GM18858 (cell line): Measurements from ENCODE around the gene MRC1.

Experiments
- ATAC-seq: cut with Tn5 transposase; IDR thresholded peaks from one replicate; pipeline ENCODE4 v1.9.1; 2021; ENCODE audit not compliant: unreplicated experiment

MRC1 gene

DNA sequence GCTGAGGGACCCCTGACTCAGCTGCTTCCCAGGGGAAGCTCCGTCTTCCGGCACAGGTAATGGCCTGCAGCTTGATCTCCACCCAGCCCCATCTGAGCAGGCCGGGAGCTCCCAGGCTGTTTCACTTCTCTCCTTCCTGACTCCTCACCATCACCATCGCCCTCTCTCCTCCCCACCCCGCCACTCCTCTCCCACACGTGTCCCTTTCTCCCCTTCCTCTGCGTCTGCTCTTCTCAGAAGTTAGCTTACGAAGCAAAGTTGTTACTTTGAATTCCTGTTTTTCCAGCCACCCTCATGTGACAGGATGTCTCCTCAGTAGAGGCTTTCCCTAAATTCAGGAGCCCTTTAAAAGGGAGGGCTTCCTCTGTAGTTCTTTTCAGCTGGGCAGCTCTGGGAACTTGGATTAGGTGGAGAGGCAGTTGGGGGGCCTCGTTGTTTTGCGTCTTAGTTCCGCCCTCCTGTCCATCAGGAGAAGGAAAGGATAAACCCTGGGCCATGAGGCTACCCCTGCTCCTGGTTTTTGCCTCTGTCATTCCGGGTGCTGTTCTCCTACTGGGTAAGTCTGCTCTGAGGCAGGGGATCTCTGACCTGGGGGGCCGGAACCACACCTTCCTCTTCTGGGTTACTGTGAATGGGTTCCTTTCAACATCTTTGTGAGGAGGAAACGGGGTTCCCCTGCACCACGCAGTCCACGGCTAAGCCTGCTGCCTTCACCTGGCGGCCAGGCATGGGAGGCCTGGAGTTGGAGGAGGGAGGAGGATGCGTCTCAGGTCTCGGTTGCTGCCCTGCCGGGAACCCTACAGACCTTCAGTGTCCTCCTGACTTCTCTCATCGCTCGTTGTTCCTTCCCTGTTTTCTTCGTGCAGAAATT lies at the start of gene MRC1:
MRC1 (plus strand) TSS at position 378 of the 871 bp plus-strand sequence; CDS start at position 496, 118 bp downstream.
- ATAC-seq = no peak

DNA sequence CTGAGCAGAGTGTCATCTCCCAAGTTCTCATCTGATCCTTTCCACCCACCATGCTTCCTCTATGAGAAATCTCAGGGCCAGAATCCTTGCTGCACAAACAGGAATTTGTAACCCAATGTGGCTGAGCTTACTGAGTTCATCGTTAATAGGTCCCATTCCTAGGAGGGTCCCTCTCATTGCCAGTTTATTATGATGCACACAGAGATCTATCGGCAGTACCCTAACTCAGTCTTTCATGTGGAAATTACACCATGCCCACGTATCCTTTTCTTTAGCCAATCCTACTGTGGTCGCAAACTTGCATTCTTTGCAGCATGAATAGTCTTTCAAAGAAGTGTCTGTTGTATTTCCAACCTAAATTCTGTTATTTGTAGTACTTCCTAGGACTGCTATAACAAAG lies 45.0 kb upstream of the MRC1 start:
- ATAC-seq = no peak

DNA sequence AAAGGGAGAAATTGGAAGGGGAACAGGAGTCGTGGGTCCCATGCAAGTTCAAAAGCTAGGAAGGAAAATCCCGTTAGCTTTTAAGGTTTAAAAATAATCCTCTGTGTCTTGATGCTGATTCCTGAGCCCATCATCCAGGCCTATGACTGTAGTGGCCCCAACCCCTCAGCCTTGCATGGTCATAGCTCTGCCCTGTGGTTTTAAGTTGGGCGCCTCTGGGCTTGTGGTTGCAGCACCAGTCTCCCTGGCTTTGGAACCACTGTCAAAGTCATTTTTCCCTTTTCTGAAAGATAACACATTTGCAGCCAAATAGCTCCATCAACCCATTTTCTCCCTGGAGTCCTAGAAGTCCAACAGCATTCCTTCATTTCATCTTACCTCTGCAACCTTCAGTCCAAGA lies 43.5 kb upstream of the MRC1 start:
- no peak for ATAC-seq

DNA sequence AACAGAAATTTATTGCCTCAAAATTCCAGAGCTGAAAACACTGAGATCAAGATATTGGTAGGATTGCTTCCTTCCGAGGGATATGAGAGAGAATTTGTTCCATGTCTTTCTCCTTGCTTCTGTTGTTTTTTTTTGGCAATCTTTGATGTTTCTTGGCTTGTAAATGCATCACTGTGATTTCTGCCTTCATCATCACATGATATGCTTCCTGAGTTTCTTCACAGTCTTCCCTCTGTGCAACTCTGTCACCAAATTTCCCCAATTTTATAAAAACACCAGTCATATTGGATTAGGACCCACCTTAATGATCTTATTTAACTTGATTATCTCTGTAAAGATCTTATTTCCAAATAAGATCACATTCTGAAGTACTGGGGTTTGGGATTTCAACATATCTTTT lies 42.4 kb upstream of the MRC1 start:
- ATAC-seq = no peak

DNA sequence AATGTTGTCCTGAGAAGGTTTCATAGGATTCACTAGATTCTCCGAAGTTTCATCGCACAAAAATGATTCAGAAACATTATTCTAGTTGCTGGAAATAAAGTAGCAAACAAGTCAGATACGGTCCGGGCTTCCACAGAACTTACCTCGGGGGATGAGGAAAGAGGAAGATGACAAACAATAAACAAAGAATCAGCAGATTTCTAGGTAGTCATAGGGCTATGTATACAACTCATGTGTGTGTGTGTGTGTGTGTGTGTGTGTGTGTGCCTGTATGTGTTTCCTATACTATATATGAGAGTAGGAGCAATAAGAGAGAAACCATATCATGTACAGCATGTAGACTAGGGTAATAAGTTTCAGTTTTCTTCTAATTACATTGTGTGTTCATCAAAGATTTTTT lies 40.7 kb upstream of the MRC1 start:
- ATAC-seq = no peak

DNA sequence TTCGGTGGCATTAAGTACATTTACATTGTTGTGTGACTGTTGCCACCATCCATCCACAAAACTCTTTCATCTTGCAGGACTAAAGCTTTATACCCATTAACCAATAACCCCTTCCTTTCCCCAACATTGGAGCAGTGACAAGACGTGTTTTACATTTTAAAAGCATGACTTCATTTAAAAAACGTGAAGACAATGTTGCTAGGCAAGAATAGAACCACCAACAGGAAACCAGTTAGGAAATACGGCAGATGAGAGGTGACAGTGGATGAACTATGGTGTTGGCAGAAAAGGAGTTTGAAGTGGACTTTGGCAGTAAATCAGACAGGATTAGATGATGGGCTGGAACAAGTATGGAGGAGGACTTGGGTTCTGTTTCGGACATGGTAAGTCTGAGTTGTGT lies 40.2 kb upstream of the MRC1 start:
- no peak for ATAC-seq

DNA sequence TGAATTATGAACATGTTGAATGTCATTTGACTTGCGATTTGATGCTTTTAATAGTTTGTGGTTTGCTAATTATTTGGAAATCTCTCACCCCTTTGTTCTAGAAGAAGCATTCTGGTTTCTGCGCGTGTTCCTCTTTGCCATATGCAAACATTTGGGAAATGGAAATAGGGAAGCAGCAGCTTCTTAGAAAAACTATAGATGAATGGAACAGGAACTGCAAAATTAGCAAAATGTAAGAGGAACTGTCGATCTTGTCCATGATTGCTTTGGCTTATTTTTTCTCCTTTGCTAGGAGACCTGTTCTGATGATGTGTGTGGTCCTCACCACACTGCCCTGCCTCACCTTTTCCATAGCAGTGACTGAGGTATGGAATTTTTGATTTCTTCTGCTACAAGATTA lies 38.1 kb upstream of the MRC1 start:
- ATAC-seq = no peak

DNA sequence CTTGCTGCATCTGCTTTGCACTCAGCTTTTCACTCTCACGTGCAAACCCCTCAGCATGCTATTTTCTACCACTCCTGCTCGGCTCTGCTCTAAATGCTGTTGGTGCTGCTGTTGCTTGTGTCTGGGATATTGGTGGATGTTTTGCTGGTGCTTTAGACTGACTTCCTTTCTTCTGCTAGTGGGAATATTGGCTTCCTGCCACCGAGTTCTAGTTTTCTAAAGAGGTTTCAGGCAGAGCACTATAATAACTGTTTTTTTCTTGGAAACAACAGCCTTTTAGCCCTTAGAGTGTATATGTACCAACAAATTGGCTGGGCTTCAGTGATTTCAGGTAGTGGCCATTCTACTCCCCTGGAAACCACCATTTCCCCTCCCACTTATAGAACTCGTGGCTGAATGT lies 29.4 kb upstream of the MRC1 start:
- no peak for ATAC-seq

DNA sequence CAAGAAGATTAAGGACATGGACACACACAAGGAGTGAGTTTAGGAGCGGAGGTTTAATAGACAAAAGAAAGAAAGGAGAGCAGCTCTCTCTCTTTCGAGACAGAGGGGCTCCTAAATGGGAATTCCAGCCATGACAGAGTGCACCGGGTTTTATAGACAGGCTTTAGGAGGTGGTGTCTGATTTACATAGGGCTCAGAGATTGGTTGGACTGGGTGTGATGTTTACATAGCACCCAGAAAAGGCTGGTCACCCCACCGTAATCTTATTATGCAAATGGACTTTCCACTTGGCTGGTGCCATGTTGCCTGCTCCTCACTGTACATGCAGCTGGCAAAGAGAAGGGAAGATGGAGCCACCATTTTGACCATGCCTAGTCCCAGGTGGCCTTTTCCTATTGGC lies 28.4 kb upstream of the MRC1 start:
- ATAC-seq = no peak

DNA sequence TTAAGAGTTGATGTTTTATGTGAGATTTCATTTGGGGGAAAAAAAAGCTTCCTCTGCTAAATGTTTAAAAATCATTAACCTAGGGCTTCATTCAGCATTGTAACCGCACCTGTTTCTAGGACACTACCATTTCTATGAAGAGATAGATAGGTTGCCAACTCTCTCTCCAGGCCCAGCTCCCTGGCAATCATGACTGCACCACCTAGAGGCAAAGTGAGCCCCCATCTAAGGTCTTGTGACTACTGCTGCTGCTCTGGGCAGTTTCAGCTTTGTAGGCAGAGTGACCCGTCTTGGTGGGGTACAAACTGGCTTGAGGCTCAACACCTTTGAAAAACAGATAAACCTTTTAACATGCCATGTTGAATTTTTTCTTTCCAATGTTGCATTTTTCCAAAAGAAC lies 27.3 kb upstream of the MRC1 start:
- no peak for ATAC-seq

DNA sequence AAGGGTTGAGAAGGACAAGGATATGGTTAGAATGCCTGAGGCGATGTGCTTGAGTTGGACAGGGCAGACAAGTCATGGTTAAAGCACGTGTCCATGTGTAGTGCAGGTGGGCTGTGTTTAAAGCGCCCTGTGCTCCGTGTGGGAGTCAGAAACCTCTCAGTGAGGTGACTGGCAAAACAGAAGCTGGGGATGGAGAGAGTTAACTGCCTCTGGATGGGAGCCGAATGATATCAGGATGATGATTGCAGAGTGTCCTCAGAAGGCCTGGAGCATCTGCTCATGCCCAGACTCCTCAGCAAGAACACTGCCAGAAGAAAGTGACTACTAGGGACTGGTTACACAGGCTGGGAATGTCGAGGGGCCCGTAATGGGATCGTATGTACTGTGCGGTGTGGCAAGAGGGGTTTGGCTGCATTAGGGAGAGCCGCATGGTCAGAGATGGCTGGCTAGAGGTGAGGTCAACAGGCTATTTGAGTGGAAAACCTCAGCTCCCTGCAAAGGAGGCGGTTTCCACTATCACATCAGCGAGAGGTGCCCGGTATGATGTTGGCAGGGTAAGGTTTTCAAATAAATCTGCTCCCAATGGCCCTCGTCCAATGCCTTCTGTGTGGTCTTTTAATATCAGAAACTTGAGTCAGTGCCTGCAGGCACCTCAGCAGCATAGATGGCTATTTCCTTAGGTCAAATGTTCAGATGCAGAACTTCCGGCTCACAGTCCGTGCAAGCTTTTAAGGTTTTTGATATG lies 26.1 kb upstream of the MRC1 start:
- no peak for ATAC-seq

DNA sequence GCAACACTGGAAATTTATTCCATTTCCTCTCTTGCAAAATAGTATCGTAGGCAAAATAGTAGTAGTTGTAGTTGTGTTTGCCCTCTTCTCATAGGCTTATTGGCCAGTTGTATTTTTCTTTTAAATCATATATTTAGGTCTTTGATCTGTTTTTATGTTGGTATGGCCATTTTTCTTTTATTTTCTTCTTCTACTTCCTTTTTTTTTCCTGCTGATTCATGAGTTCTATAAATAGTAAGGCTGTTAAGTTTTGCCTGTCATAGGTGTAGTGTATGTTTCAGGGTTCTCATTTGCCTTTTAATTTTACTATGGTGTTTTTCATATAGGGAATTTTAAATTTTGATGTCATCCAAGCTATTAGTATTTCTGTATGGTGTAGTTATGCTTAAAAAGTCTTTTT lies 25.4 kb upstream of the MRC1 start:
- ATAC-seq = no peak

DNA sequence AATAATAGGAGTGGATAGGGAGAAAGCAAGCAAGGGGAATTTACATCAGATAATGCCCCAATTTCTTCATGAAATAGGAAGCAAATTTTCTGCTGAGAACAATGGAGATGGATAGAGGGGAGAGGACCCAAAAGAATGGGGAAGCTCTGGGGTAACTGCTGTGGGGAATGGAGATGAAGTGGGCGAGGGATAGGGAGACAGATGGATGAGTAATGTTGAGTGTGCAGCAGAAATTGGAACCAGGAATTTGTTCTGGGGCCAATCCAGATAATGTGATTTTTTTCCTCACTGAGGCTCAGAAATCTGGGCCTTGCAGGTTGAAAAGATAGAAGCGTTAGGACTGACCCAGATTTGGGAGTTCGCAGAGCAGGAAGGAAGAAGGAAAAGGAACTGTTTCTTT lies 24.5 kb upstream of the MRC1 start:
- ATAC-seq = no peak

DNA sequence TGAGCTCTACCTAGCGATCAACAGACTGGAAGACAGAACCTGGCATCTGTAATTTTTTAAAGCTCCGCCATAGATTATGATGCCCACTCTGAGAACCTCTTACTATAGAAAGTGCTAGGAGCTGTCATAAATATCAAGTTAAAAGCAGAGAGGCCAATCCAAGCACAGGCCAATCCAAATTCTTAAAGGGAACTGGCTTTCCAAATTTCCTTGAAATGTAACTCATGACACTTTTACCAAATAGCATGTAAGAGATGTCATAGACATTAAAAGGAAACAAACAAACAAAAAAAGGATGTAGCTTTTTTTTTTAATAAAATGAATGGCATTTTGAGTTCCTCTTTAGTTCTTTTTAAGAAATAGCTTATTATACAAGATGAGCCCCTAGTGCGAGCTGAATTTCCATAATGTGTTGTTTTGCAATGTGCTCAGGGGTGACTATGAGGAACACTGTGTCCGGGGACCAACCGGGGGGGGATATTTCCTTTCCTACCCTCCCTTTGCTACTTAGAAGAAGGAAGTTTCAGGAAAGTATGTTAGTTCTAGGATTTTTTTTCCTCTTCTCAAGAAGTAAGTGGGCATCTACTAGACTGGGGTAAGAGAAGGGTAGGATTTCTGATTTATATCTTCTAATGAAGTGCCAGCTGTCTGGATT lies 23.7 kb upstream of the MRC1 start:
- no peak for ATAC-seq

DNA sequence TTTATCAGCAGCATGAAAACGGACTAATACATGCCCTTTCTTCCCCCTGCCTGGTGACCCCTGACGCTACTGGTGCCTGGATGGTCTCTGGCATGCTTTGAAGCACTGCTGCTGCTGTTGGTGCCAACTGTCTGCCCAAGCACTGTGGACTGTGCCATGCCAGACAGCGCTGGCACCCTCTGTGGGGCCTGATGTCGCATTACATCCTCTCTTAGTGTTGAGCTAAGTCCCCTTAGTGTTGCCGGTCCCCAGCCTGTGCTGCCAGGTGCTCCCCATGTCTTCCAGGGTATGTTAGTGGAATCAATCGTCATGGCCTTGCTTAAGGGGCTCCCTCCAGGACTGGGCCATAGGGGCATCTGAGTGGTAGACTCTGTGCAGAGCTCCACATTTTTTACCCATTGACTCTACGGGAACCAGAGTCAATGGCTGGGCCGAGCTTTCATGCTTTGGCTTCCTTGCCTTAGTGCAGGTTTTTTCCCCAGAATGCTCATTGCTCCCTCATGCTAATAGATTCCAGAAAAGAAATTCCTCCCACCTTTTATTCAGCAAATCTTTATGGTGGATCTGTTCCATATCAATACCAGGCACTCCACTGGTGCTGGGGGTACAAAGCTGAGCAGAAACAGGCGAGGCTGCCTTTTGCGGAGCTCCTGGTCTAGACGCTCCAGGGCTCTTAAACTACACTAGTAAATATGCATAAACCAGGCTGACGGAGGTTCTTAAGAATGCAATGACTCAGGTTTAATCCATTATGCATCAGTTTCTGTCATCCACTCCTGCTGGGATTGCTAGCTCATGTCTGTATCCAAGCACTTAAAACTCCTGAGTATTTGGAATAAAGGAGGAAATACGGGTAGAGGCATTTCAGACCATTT lies 21.8 kb upstream of the MRC1 start:
- ATAC-seq = no peak

DNA sequence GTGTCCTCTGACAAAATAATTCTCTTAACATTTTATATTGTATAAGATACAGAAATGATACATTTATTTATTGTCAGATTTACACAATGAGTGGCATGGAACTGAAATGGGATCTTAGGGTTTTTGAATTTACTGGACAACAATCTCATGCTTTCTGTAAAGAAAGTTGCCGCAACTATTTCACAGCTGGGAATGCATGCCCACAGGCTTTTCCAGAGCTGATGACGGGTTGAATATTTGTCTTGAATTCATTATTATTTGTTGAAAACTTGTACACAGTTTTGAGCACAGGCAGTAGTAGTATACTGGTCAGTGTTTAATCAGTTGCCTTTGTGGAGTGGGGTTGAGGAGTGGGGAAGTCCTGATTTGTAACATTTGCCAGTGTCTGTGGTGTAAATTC lies 20.5 kb upstream of the MRC1 start:
- no peak for ATAC-seq

DNA sequence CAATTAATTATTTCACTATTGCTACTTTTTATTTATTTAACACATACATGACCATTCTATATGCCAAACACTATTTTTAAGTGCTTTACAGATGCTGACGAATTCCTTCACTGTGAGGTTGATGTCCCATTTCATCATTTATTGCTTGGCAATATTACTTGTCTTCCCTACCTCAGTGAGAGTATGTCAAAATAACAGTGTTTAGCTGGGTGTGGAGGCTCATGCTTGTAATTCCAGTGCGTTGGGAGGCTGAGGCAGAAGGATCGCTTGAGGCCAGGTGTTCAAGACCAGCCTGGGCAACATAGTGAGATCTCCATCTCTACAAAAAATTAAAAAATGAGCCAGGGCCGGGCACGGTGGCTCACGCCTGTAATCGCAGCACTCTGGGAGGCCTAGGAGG lies 19.8 kb upstream of the MRC1 start:
- no peak for ATAC-seq

DNA sequence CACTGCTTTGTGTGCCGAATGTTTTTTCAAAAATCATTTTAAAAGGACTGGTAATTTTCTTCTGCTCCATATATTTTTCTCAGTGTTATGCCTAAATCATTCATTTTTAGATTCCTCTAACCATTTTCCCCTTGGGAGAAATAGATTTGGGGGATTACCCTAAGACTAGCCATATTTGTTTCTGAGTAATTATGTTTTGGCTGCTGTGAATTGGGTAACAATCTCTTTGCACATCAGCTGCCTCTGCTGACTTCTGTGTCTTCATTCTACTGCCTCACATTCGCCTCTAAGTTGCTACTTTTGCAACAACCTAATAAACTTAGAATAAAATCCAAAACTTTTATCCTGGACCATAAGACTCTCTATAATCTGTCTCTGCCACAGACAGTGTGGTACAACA lies 18.5 kb upstream of the MRC1 start:
- no peak for ATAC-seq

DNA sequence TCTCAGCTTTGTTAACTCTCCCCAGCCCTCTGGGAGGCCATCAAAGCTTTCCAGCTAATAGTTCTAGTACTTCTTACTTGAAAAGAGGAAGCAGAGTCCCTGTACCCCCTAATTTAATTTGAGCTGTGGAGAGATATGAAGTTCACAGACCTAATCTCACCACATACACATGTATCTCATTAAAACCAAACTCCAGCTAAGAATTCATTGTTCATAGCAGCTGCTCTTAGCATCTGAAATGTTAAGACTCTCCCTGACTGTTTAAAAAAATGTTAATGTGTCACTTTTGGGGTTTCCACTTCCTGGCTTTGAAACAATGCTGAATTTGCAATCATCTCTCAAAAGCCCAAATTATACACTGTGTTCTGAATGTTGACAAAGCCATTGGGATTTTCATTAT lies 16.2 kb upstream of the MRC1 start:
- no peak for ATAC-seq

DNA sequence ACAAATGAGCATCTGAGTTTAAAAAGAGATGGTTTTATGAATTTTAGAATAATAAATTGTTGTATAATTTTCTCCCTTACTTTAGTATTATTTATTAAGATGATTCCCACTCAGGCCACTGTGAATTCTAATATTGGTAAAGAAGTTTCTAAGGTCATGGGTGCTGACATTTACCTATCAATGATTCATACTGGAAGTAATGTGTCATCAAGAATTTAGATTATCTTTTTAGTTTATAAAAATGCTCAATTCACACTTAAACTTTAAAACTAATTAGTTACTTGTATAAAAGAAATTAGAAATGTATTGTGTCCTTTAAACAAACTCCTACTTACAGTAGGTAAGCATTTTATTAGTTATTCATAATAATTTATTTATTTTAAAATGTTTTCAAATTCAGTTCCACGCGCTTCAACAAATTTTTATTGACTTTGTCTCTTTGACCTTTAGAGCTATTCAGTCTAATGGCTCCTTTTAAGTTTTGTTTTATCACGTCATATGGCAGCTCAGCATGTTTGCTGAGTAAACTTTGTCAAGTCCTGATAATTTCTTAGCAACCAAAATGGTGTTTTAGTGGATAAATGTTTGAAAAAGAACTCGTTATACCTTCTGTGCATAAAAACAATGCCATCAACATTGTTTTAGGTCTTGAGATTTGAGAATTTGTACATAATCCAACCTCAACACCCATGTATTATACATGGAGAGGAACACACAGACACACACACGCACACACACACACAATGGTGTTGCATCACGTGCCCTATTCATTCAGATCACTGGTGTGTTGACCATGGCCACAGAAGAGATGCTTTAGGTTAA lies 15.1 kb upstream of the MRC1 start:
- ATAC-seq = no peak
